Measurements from ENCODE around the gene MRPL54.

Gene MRPL54

GRCh38 chr19:3762501-3763459, at the start of gene MRPL54:
MRPL54 (plus strand) TSS chr19:3762682; CDS start chr19:3762701, 19 bp downstream.
- DNase-seq: peak; percentile 97 to 99

DNA sequence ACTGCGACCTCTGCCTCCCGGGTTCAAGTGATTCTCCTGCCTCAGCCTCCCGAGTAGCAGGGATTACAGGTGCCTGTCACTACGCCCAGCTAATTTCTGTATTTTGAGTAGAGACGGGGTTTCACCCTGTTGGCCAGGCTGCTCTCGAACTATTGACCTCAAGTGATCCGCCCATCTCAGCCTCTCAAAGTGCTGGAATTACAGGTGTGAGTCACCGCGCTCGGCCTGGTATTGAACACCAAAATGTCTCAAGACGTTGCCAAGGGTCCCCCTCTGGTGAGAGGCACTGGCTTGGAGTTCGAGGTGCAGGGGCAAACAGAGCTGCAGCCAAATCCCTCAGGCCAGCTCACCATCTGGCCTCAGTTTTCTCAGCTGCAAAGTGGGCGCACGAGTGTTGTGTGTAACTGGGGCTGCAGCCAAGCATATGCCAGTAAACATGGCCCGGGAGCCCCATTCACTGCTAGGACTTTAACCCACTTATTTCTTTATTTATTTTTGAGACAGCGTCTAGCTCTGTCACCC, 46.3 kb upstream of the MRPL54 start:
- no peak for DNase-seq

- DNase-seq: no peak
These were observed 42.6 kb upstream of the MRPL54 start for GRCh38 chr19:3719868-3720267.

DNA sequence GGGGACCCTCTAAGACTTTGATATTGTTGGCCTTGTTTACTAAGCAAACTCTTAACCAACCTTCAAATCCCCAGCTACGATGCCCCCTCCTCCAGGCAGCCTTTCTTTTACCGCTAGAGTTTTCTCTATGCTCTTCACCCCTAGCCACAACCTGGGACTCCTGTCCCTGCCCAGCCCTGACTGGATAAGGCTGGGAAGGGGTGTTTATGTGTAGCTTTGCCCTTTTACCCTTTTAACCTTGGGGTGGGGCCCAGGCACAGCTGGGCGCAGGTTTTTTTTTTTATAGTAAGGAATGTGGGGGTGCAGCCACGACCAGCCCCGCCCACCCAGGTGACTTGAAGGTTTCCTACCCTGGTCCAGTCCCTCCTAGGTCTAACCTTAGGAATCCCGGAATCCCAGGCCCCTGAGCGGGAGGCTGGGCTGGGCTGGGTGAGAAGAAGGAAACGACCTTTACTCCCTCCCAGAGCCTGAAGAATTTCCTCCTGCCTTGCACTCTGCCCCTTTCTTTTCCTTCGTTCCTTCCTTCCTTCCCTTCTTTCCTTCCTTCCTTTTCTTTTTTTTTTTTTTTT, 42.0 kb upstream of the MRPL54 start:
- DNase-seq: no peak

- DNase-seq: peak; percentile 88 to 91
These were observed 41.2 kb upstream of the MRPL54 start for GRCh38 chr19:3721131-3721886.

DNA sequence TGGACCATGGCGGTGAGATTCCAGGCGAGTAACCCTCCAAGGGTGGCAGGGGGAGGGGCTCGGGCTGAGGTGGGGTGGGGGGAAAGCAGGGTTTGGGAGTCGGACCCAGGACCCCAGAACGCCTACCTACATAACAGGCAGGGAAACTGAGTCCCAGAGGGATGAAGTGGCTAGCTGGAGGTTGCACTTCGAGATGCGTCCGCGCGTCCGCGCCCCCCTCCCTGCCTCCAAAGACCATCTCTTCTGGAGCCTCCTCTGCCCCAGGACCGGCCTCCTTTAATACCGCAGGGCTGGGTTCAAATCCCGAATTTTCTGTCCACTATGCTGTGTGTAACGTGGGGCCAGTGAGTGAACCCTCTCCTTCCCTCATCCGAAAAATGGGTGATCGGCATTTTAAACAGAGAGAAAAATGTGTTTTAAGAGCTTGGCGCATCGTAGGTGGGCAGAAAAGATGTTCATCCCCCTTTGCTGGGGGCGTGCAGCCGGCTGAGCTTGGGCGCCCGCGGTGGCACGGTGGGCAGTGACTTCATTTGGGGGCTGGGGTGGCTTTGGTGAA, 40.5 kb upstream of the MRPL54 start:
- no peak for DNase-seq

GRCh38 chr19:3722443-3723109, 39.9 kb upstream of the MRPL54 start:
- DNase-seq: no peak

- no peak for DNase-seq
These were observed 39.4 kb upstream of the MRPL54 start for GRCh38 chr19:3723110-3723488.

GRCh38 chr19:3723883-3724282, 38.6 kb upstream of the MRPL54 start:
- no peak for DNase-seq

GRCh38 chr19:3725121-3725520, 37.4 kb upstream of the MRPL54 start:
- DNase-seq: no peak

GRCh38 chr19:3725640-3726310, 36.7 kb upstream of the MRPL54 start:
- no peak for DNase-seq

DNA sequence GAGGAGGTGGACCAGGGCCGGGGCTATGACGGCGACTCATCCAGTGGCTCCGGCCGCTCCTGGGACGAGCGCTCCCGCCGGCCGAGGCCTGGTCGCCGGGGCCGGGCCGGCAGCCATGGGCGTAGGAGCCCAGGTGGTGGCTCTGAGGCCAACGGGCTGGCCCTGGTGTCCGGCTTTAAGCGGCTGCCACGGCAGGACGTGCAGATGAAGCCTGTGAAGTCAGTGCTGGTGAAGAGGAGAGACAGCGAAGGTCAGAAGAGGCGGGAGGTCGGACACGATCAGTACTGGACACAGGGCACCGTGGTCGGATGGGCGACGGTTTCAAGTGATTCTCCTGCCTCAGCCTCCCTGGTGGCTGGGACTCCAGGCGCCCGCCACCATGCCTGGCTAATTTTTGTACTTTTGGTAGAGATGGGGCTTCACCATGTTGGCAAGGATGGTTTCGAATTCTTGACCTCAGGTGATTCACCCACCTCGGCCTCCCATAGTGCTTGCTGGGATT, 32.0 kb upstream of the MRPL54 start:
- DNase-seq: no peak

GRCh38 chr19:3732108-3732507, 30.4 kb upstream of the MRPL54 start:
- no peak for DNase-seq

- no peak for DNase-seq
These were observed 28.8 kb upstream of the MRPL54 start for GRCh38 chr19:3733549-3734309.

DNA sequence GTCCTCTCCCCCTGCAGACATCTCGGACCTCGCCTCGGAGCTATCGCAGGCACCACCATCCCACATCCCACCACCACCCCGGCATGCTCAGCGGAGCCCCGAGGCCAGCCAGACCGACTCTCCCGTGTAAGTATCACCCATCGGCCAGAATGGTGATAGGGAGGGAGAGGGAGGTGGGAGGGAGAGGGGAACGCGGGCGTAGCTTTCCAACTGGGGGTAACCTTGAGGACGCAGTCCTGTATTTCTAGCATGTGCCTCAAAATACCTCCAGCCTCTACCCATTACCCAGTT, 28.2 kb upstream of the MRPL54 start:
- DNase-seq: no peak

- DNase-seq: no peak
These were observed 26.3 kb upstream of the MRPL54 start for GRCh38 chr19:3736106-3736724.

DNA sequence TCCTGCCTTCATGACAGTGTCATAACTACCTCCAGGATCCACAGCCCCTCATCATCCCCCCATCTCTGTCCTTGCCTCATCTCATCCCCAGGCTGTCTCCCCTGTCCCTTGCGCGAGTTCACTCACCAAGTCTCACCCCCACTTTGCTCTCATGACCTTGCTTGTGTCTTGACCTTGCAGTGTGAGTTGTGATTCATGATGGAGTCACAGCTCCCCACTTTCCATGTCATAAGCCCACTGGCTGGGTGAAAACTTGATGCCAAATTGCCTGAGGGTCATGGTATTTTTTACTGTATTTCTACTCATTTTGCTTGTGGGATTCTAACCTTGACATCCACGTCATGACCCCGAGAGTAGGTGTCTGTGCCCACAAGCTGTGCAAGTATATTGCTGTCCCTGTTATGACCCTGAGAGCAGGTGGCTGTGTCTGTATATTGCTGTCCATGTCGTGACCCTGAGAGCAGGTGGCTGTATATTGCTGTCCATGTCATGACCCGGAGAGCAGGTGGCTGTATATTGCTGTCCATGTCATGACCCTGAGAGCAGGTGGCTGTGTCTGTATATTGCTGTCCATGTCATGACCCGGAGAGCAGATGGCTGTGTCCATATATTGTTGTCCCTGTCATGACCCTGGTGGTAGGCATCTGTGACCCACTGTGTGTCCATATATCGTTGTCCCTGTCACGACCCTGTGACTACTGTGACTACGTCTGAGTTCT, 24.8 kb upstream of the MRPL54 start:
- DNase-seq: no peak

GRCh38 chr19:3738477-3739220, 23.8 kb upstream of the MRPL54 start:
- DNase-seq: no peak

DNA sequence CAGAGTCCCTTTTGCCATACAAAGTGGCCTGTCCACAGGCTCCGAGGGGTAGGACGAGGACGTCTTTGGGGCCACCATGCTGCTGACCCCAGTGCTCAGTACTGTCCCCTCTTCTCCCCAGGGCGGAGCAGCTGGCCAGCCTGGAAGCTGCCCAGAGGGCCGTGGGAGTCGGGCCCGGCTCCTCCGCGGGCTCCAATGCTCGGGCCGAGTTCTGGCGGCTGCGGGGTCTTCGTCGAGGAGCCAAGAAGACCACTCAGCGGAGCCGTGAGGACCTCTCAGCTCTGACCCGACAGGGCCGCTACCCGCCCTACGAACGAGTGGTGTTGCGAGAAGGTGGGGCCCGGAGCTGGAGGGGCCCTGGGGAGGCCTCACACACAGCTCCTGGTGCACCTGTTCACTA, 22.1 kb upstream of the MRPL54 start:
- no peak for DNase-seq
